NT2/D1 (cell line): ENCODE measurements around the gene KRT3.

ENCODE experiments used
- DNase-seq: peaks from one replicate; pipeline ENCODE4 v3.0.0-alpha.2; 2011; ENCODE audit warnings: low read depth, low spot score
- H3K27me3 ChIP-seq: 2 replicates; pipeline ENCODE4 v1.6.0; 2011; ENCODE audit warnings: mild to moderate bottlenecking; ENCODE audit not compliant: insufficient read length, insufficient read depth
- H3K36me3 ChIP-seq: 2 replicates; pipeline ENCODE4 v1.6.1; 2011; ENCODE audit warnings: mild to moderate bottlenecking, low read length, mixed read lengths; ENCODE audit not compliant: insufficient read depth, insufficient read length
- H3K4me1 ChIP-seq: 2 replicates; pipeline ENCODE4 v1.5.1; 2011; ENCODE audit not compliant: insufficient read depth, insufficient read length
- H3K4me3 ChIP-seq: 2 replicates; pipeline ENCODE4 v1.5.1; 2011; ENCODE audit warnings: low read depth; ENCODE audit not compliant: insufficient read length
- H3K9ac ChIP-seq: 2 replicates; pipeline ENCODE4 v1.6.0; 2011; ENCODE audit warnings: low read depth; ENCODE audit not compliant: insufficient read length
- H3K9me3 ChIP-seq: 2 replicates; pipeline ENCODE4 v1.5.1; 2011; ENCODE audit warnings: mild to moderate bottlenecking, low read length; ENCODE audit not compliant: insufficient read depth
- SUZ12 ChIP-seq: IDR thresholded peaks from 2 replicates; pipeline ENCODE4 v1.6.1; 2011; ENCODE audit not compliant: insufficient read length, insufficient read depth; ENCODE audit errors: extremely low read depth
- YY1 ChIP-seq: IDR thresholded peaks from 2 replicates; pipeline ENCODE4 v1.6.1; 2011; ENCODE audit not compliant: insufficient read length, insufficient read depth
- ZNF274 ChIP-seq: IDR thresholded peaks from 2 replicates; pipeline ENCODE4 v1.6.1; 2011; ENCODE audit warnings: mild to moderate bottlenecking, low read depth, low read length

KRT3 gene

DNA sequence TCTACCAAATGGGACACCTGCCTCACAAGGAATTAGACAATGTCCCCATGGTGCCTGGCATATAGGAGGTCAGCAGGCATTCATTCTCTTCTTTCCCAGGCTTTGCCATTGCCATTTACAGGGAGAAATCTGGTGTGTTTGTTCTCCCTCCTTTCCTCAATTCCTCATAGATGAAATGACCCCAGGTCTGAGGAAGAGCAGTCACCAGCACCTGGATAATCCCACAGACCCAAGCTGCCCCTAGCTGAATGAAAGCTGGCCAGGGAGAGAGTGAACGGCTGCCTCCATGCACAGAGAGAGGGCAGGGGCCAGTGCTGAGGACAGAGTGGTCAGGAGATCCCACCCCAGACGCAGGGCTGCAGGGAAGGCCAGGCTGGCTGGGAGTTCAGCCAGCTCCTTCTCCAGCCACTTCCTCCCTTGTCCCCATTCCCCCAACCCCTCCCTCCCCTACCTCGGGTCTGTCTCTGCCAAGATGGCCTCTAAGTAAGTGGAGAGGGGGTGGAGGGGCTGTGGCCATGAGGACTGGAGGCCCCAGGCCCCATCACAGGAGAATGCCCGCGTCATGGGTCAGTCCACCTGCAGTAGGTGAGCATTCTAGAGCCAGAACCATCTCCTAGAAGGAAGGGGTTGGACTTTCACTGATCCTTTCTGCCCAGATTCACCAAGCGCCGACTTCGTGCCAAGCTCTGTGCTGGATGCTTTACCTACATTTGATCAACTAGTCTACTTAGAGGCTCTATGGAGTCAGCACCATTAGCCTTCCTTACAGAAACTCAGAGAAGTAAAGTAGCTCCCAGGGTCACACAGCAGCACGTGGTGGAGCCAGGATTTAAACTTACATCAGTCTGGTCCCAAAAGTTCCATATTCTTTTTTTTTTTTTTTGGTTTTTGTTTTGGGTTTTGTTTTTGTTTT, 20.0 kb upstream of the KRT3 start:
- peaks cover 5% of the 10 kb centered on the region for H3K4me1 ChIP-seq
- no peaks in the 10 kb centered on the region for H3K9me3 ChIP-seq
- no peaks in the 10 kb centered on the region for H3K27me3 ChIP-seq
- no peak overlapping the region for H3K9ac ChIP-seq
- H3K36me3 ChIP-seq, result no peaks in the 10 kb centered on the region
- no peak overlapping the region for H3K4me3 ChIP-seq
- DNase-seq, result no peak
- TF ChIP-seq ZNF274 (no peak), YY1 (no peak), SUZ12 (no peak)

DNA sequence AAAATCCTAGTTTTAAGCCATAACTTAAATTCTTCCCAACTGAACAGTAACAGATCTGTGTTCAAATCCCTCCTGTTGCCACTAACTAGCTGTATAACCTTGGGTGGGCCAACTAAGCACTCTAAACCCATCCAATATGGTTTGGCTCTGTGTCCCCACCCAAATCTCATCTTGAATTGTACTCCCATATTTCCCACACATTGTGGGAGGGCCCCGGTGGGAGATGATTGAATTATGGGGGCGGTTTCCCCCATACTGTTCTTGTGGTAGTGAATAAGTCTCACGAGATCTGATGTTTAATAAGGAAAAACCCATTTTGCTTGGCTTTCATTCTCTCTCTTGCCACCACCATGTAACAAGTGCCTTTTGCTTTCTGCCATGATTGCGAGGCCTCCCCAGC, 19.2 kb upstream of the KRT3 start:
- no peak overlapping the region for H3K9ac ChIP-seq
- TF ChIP-seq SUZ12 (no peak), YY1 (no peak), ZNF274 (no peak)
- H3K4me3 ChIP-seq, result no peak overlapping the region
- DNase-seq, result no peak
- peaks cover 5% of the 10 kb centered on the region for H3K4me1 ChIP-seq
- H3K9me3 ChIP-seq, result no peaks in the 10 kb centered on the region
- H3K36me3 ChIP-seq, result no peaks in the 10 kb centered on the region
- H3K27me3 ChIP-seq, result no peaks in the 10 kb centered on the region

GRCh38 chr12:52814710-52815155, 18.8 kb upstream of the KRT3 start:
- Histone ChIP-seq H3K4me3 (no peak overlapping the region), H3K27me3 (no peaks in the 10 kb centered on the region), H3K9me3 (no peaks in the 10 kb centered on the region), H3K9ac (no peak overlapping the region), H3K36me3 (no peaks in the 10 kb centered on the region), H3K4me1 (peaks cover 5% of the 10 kb centered on the region)
- no peak for DNase-seq
- no peak for TF ChIP-seq YY1
- no peak for TF ChIP-seq ZNF274
- no peak for TF ChIP-seq SUZ12

- no peak within 1 kb of the TSS for H3K4me3 ChIP-seq
- no peaks in the 10 kb centered on the region for H3K27me3 ChIP-seq
- no peaks in the 10 kb centered on the region for H3K9me3 ChIP-seq
- TF ChIP-seq YY1, result no peak
- no peak for TF ChIP-seq ZNF274
- no peak for TF ChIP-seq SUZ12
- peaks cover 5% of the 10 kb centered on the region for H3K4me1 ChIP-seq
- no peaks in the 10 kb centered on the region for H3K36me3 ChIP-seq
- H3K9ac ChIP-seq, result no peak within 1 kb of the TSS
- DNase-seq, result no peak
Measured at GRCh38 chr12:52813885-52814709, 18.2 kb upstream of the KRT3 start, which contains the start of gene KRT4. Gene KRT4, minus strand, starts transcription at chr12:52814116. Its CDS starts 58 bp downstream, at chr12:52814058.

DNA sequence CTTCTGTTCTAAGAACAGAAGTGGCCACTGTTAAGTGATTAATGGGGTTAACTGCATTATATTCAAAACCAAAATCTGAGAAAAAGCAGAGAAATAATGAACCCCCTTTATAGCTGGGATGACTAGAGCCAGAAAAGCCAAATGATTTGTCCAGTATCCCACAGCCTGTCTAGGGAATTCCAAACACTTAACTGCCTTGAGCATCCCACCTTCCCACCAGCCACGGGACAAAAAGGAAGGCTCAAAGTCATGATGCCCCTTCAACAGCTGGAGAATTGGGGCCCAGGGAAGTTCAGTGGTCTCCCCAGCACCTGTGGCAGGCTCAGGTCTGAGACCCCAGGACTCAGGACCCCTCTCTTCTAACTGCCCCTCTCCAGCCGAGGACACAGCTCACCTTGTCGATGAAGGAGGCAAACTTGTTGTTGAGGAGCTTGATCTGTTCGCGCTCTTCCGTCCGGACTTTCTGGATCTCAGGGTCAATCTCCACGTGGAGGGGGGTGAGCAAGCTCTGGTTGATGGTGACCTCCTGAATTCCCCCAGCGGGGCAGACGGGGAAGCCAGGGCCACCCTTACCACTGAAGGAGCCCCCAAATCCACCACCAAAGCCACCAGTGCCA, 17.4 kb upstream of the KRT3 start:
- TF ChIP-seq ZNF274 (no peak), SUZ12 (no peak), YY1 (no peak)
- DNase-seq, result no peak
- Histone ChIP-seq H3K36me3 (no peaks in the 10 kb centered on the region), H3K4me1 (peaks cover 2% of the 10 kb centered on the region), H3K9me3 (no peaks in the 10 kb centered on the region), H3K9ac (no peak overlapping the region), H3K27me3 (no peaks in the 10 kb centered on the region), H3K4me3 (no peak overlapping the region)

DNA sequence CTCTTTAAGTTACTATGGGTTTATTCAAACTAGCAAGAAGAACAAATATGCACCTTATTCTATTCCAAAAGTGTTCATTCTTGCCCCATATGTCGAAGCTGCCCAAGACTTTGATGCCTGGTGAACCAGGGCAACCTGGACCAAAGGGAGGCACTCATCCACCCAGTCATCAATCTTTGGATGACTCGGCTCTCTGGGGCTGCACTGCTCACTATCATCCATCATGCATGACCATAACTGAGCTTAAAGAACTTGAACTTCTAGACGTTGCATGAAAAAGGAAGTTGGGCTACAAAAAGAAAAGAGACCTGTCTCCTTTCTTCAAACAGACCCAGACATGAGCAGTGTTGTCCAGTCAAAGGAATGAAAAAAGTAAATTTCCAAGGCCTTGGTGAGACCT, 16.8 kb upstream of the KRT3 start:
- no peak for DNase-seq
- H3K9ac ChIP-seq, result no peak overlapping the region
- H3K4me1 ChIP-seq, result no peaks in the 10 kb centered on the region
- H3K27me3 ChIP-seq, result no peaks in the 10 kb centered on the region
- no peak overlapping the region for H3K4me3 ChIP-seq
- TF ChIP-seq YY1 (no peak), ZNF274 (no peak), SUZ12 (no peak)
- H3K36me3 ChIP-seq, result no peaks in the 10 kb centered on the region
- no peaks in the 10 kb centered on the region for H3K9me3 ChIP-seq
